Left forelimb (tissue), 1 donor: ENCODE results near the gene SLC29A1.
A peak's percentile ranks its signal among the peaks of the same experiment; 100 is the strongest.
"Not testable (repeated sequence)": the region's sequence is repeated elsewhere in the genome, so short reads cannot be mapped to it uniquely, and the experiment has no call there.

Source experiments
- DNase-seq: peaks from one replicate; pipeline ENCODE4 v3.0.0-alpha.2; 2018; ENCODE audit warnings: low spot score

SLC29A1 gene

GRCh38 chr6:44223319-44224028, at the start of gene SLC29A1:
Gene SLC29A1, plus strand, starts transcription at chr6:44223595. Its CDS starts 3,719 bp downstream, at chr6:44227314.
- no peak for DNase-seq

- DNase-seq = peak; percentile 57
Measured at GRCh38 chr6:44176130-44176761, 47.1 kb upstream of the SLC29A1 start.

GRCh38 chr6:44176762-44177509, 46.5 kb upstream of the SLC29A1 start:
- DNase-seq = peak; percentile 60

- peak; percentile 49 for DNase-seq
Measured at GRCh38 chr6:44177691-44178423, 45.5 kb upstream of the SLC29A1 start.

GRCh38 chr6:44178424-44179071, 44.8 kb upstream of the SLC29A1 start:
- DNase-seq = no peak

GRCh38 chr6:44179072-44179536, 44.3 kb upstream of the SLC29A1 start:
- DNase-seq = no peak

- no peak for DNase-seq
Measured at GRCh38 chr6:44179648-44180047, 43.7 kb upstream of the SLC29A1 start.

- no peak for DNase-seq
Measured at GRCh38 chr6:44180406-44180805, 43.0 kb upstream of the SLC29A1 start.

- no peak for DNase-seq
Measured at GRCh38 chr6:44180886-44181285, 42.5 kb upstream of the SLC29A1 start.

- not testable (repeated sequence) for DNase-seq
Measured at GRCh38 chr6:44181784-44182183, 41.6 kb upstream of the SLC29A1 start.

GRCh38 chr6:44182911-44183390, 40.4 kb upstream of the SLC29A1 start:
- no peak for DNase-seq

- DNase-seq = no peak
Measured at GRCh38 chr6:44183783-44184182, 39.6 kb upstream of the SLC29A1 start.

- not testable (repeated sequence) for DNase-seq
Measured at GRCh38 chr6:44185356-44185755, 38.0 kb upstream of the SLC29A1 start.

- no peak for DNase-seq
Measured at GRCh38 chr6:44185953-44186634, 37.3 kb upstream of the SLC29A1 start.

- DNase-seq = no peak
Measured at GRCh38 chr6:44186635-44187025, 36.8 kb upstream of the SLC29A1 start.

- no peak for DNase-seq
Measured at GRCh38 chr6:44188819-44189218, 34.6 kb upstream of the SLC29A1 start.

GRCh38 chr6:44189257-44189656, 34.1 kb upstream of the SLC29A1 start:
- DNase-seq = no peak

- DNase-seq = no peak
Measured at GRCh38 chr6:44190715-44191114, 32.7 kb upstream of the SLC29A1 start.

GRCh38 chr6:44192428-44193041, 30.9 kb upstream of the SLC29A1 start:
- DNase-seq = no peak

- no peak for DNase-seq
Measured at GRCh38 chr6:44193307-44193910, 30.0 kb upstream of the SLC29A1 start.
